HG03196 (cell line): ENCODE data around the gene FGFBP3.
A peak's percentile ranks its signal among the peaks of the same experiment; 100 is the strongest.
"Not testable (repeated sequence)": the region's sequence is repeated elsewhere in the genome, so short reads cannot be mapped to it uniquely, and the experiment has no call there.

Experiments used
- ATAC-seq: cut with Tn5 transposase; IDR thresholded peaks from one replicate; pipeline ENCODE4 v1.9.1; 2021; ENCODE audit not compliant: unreplicated experiment

FGFBP3 gene

GRCh38 chr10:91901784-91902677, 7.3 kb downstream of the FGFBP3 start:
- ATAC-seq = peak; percentile 79

- ATAC-seq = no peak
These were observed 11.9 kb downstream of the FGFBP3 start for GRCh38 chr10:91897421-91897820.

- no peak for ATAC-seq
These were observed 13.0 kb downstream of the FGFBP3 start for GRCh38 chr10:91896212-91896756.

- ATAC-seq = not testable (repeated sequence)
These were observed 15.0 kb downstream of the FGFBP3 start for GRCh38 chr10:91894261-91894685.

- ATAC-seq = no peak
These were observed 16.2 kb downstream of the FGFBP3 start for GRCh38 chr10:91893051-91893450.

GRCh38 chr10:91891125-91892001, 17.9 kb downstream of the FGFBP3 start:
- ATAC-seq = no peak

GRCh38 chr10:91887272-91888076, 21.8 kb downstream of the FGFBP3 start:
- ATAC-seq = no peak

GRCh38 chr10:91886954-91887271, 22.4 kb downstream of the FGFBP3 start:
- no peak for ATAC-seq

GRCh38 chr10:91885362-91886079, 23.8 kb downstream of the FGFBP3 start:
- no peak for ATAC-seq

- ATAC-seq = no peak
These were observed 24.8 kb downstream of the FGFBP3 start for GRCh38 chr10:91884536-91884935.

- no peak for ATAC-seq
These were observed 25.5 kb downstream of the FGFBP3 start for GRCh38 chr10:91883549-91884444.

GRCh38 chr10:91880310-91880709, 29.0 kb downstream of the FGFBP3 start:
- ATAC-seq = no peak

GRCh38 chr10:91879515-91880170, 29.6 kb downstream of the FGFBP3 start:
- no peak for ATAC-seq

- no peak for ATAC-seq
These were observed 33.5 kb downstream of the FGFBP3 start for GRCh38 chr10:91875779-91876178.

- no peak for ATAC-seq
These were observed 34.1 kb downstream of the FGFBP3 start for GRCh38 chr10:91875156-91875555.

GRCh38 chr10:91865562-91866081, 43.7 kb downstream of the FGFBP3 start:
- ATAC-seq = no peak

- ATAC-seq = no peak
These were observed 44.5 kb downstream of the FGFBP3 start for GRCh38 chr10:91864744-91865143.

- no peak for ATAC-seq
These were observed 45.2 kb downstream of the FGFBP3 start for GRCh38 chr10:91864099-91864498.
